GM12892 (cell line): ENCODE data around the gene OST4.

Experiments used
- DNase-seq: peaks from one replicate; pipeline ENCODE4 v3.0.0; 2011; ENCODE audit not compliant: insufficient read length
- FAIRE-seq: peaks from 2 replicates; lab custom pipeline; 2011; peaks lifted over from hg19 to GRCh38; lab: Jason Lieb, UNC
- POLR2A ChIP-seq: IDR thresholded peaks from 2 replicates; pipeline ENCODE4 v1.6.1; 2011; ENCODE audit warnings: low read depth, low read length, control low read depth
- POLR2AphosphoS5 ChIP-seq: IDR thresholded peaks from 2 replicates; pipeline ENCODE4 v1.6.1; 2011; ENCODE audit warnings: low read depth, low read length, control low read depth
- TAF1 ChIP-seq: IDR thresholded peaks from 2 replicates; pipeline ENCODE4 v1.6.1; 2011; ENCODE audit warnings: low read depth, mild to moderate bottlenecking, control low read depth, low read length, borderline replicate concordance

The OST4 gene

GRCh38 chr2:27099334-27099955, 28.0 kb upstream of the OST4 start:
- no peak for FAIRE-seq
- DNase-seq: no peak
- TF ChIP-seq POLR2A (no peak), POLR2AphosphoS5 (no peak), TAF1 (no peak)

DNA sequence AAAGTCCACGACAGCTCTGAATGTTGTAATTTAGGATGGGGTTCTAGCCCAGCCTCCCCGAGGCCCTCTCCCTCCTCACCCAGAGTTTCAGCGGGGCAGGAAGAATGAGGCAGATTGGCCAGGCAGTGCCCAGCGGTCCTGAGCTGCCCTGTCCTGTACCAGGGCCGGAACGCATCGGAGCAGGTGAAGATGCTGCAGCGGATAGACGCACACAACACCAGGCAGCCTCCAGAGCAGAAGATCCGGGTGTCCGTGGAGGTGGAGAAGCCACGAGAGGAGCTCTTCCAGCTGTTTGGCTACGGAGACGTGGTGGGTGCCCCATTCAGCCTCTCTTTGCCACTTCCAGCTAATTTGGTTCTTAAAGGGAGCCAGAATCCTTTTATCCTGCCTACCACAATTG, 25.9 kb upstream of the OST4 start:
- DNase-seq (no peak), FAIRE-seq (no peak)
- TF ChIP-seq TAF1: no peak
- TF ChIP-seq POLR2A: no peak
- no peak for TF ChIP-seq POLR2AphosphoS5

DNA sequence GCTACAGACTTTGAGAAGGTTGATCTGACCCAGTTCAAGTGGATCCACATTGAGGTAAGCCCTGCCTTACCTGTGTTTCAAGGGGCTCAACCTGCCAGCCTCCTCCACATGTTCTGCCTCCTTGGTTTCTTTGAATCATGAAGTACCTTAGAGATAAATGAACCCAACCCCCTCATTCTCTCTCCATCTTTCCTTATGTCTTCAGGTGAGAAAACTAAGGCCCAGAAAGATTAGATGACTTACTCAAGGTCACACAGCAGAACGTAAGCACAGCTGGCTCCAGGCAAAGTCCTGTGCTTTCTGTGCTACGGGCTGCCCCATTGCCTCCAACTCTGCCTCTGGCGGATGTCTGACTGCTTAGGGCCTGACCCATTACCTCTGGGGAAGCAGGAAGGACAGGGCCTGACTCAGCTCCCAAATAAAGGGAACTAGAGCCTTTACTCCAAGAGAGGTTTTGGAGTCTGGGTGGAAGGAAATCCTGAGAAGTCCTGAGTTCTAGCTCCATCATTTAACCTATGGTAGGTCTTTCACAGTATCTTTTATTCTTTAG, 25.4 kb upstream of the OST4 start:
- FAIRE-seq: no peak

GRCh38 chr2:27095745-27096651, 24.5 kb upstream of the OST4 start:
- FAIRE-seq: peak; percentile 89
- peak; percentile 81 for DNase-seq
- TF ChIP-seq POLR2AphosphoS5 (no peak), TAF1 (no peak), POLR2A (no peak)

More for the DNA sequence above, 25.4 kb upstream of the OST4 start:
- TF ChIP-seq POLR2AphosphoS5 (no peak), POLR2A (no peak), TAF1 (no peak)
- no peak for DNase-seq

DNA sequence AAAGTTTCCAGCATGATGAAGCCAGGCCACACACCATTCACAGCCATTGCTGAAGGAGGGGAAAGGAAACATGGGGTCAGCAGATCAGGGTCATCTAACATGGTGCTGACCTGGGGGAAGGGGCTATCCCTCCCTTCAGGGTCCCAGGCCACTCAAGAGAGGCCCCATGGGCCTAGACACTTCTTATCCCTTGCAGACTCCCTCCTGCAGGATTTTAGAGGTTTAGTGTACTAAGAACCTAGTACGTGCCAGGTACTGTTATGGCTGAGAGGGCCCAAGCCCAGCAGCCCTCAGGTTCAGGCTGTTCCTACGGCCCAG, 23.9 kb upstream of the OST4 start:
- FAIRE-seq (no peak), DNase-seq (no peak)
- no peak for TF ChIP-seq POLR2A
- no peak for TF ChIP-seq TAF1
- no peak for TF ChIP-seq POLR2AphosphoS5

- DNase-seq (no peak), FAIRE-seq (no peak)
- TF ChIP-seq POLR2AphosphoS5 (no peak), TAF1 (no peak), POLR2A (no peak)
Measured at GRCh38 chr2:27094353-27094984, 23.0 kb upstream of the OST4 start.

DNA sequence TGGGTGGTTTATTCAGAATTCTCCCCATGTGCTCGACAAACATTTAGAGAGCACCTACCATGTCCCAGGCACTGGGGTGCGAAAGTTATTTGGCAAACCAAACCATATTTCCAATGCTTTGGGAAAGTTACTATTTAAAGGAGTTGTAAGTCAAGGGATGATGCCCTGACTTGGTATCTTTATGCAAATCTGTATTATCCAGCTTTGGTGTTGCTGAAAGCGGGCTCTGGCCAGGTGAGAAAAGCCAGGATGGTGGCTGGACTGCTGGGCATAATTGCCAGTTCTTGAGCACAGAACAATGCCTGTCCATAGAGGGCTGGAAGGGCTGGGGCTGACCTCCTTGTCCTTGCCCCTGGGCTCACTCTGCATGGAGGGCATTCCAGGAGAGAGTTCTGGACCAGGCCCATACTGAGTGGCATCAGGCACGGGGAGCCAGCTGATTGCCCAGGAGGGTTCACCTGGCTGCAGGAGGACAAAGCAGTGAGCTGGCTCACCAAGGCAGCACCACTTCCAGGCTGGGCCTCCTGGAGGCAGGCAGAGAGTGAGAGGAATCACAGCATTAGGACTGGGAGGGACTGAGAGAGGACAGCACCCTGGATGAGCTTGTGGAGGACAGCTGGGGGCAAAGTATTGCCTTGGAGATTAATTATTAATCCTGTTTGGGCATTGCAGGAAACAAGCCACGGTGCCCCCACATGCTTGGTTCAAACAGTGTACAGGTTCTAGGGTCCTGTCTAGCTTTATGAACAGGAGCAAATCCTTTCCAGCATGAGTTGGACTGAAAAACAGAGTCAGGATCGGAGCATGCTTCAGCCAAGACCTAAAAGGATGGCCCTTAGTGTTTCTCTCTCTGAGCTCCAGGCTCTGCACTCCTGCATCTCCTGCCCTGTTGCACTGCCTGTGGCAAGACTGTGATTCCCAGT, 22.2 kb upstream of the OST4 start:
- TF ChIP-seq TAF1 (no peak), POLR2A (no peak), POLR2AphosphoS5 (no peak)
- no peak for DNase-seq
- FAIRE-seq: no peak

DNA sequence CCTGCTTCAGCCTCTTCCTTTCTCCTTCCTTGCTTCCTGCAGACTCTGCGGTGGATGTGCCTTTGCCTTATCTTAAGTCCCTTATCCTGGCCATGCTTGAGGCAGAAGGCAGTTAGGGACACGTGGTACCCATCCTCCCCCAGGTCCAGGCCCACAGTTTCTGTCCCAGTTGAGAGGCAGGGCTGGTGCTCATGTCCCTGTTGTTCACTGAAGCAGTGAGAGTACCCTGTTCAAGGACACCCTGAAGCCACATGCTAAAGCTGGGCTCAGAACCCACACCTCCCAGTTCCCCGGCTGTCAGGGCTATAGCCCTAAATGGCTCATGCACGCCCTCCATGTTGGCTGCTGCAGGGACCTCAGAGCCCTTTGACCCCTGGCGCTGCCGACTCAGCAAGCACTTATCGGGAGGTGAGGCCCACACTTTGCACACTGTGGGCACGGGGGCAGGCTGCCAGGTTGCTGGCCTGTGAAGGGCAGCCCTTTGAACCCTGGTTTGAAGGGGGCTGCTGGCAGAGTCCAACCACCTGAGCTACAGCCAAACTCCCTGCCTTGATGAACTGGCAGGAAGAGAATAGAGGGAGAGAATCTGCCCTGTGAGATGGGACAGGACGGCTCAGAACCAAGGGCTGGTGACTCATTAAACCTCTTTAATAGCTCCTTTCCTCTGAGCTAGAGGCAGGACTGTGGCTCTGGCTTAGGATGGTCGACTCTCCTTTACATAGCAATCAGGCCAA, 21.4 kb upstream of the OST4 start:
- no peak for TF ChIP-seq POLR2AphosphoS5
- no peak for DNase-seq
- no peak for FAIRE-seq

- TF ChIP-seq TAF1 (no peak), POLR2AphosphoS5 (no peak), POLR2A (no peak)
- FAIRE-seq (no peak), DNase-seq (no peak)
Measured at GRCh38 chr2:27091746-27092695, 20.6 kb upstream of the OST4 start.
